H9 (cell line): Measurements from ENCODE around the gene PRMT5. TPM values are rescaled to one million over a fixed set of nuclear protein-coding genes. Genes with fewer than 3 reads are reported as not detected.

Experiments
- DNase-seq: peaks from one replicate; pipeline ENCODE4 v3.0.0-alpha.2; 2017
- H2AFZ ChIP-seq: one replicate; pipeline ENCODE4 v1.6.1; 2013; ENCODE audit warnings: mild to moderate bottlenecking, low read length, control low read depth, moderate library complexity
- H2AK5ac ChIP-seq: 2 replicates; pipeline ENCODE4 v1.6.1; 2013; ENCODE audit warnings: low read length, control low read depth, mixed read lengths; ENCODE audit not compliant: insufficient read length
- H2BK120ac ChIP-seq: one replicate; pipeline ENCODE4 v1.6.1; 2013; ENCODE audit warnings: low read depth, mild to moderate bottlenecking, low read length, control low read depth, inconsistent platforms; ENCODE audit not compliant: poor library complexity, severe bottlenecking
- H2BK12ac ChIP-seq: 2 replicates; pipeline ENCODE4 v1.6.1; 2013; ENCODE audit warnings: low read length, control low read depth, mixed read lengths, low read depth; ENCODE audit not compliant: insufficient read length
- H2BK15ac ChIP-seq: 2 replicates; pipeline ENCODE4 v1.6.1; 2013; ENCODE audit warnings: low read depth, low read length, control low read depth
- H2BK20ac ChIP-seq: one replicate; pipeline ENCODE4 v1.6.1; 2013; ENCODE audit warnings: low read depth, mild to moderate bottlenecking, low read length, control low read depth, inconsistent platforms; ENCODE audit not compliant: poor library complexity, severe bottlenecking
- H2BK5ac ChIP-seq: 2 replicates; pipeline ENCODE4 v1.6.1; 2013; ENCODE audit warnings: low read length, control low read depth, mixed read lengths; ENCODE audit not compliant: insufficient read length
- H3K14ac ChIP-seq: 2 replicates; pipeline ENCODE4 v1.6.1; 2013; ENCODE audit warnings: low read length, control low read depth; ENCODE audit not compliant: insufficient read depth
- H3K18ac ChIP-seq: 2 replicates; pipeline ENCODE4 v1.6.1; 2013; ENCODE audit warnings: low read depth, mild to moderate bottlenecking, mixed read lengths, low read length, control low read depth; ENCODE audit not compliant: insufficient read length
- H3K23ac ChIP-seq: 2 replicates; pipeline ENCODE4 v1.6.1; 2013; ENCODE audit warnings: low read length, control low read depth, mixed read lengths, low read depth; ENCODE audit not compliant: insufficient read length
- H3K23me2 ChIP-seq: 2 replicates; pipeline ENCODE4 v1.6.1; 2013; ENCODE audit warnings: low read depth, mild to moderate bottlenecking, mixed read lengths, low read length, control low read depth; ENCODE audit not compliant: insufficient read length, poor library complexity, severe bottlenecking
- H3K27ac ChIP-seq: 2 replicates; pipeline ENCODE4 v1.5.1; 2013; ENCODE audit warnings: low read length, control low read depth, mixed read lengths, low read depth; ENCODE audit not compliant: insufficient read length
- H3K27me3 ChIP-seq: 2 replicates; pipeline ENCODE4 v1.6.1; 2013; ENCODE audit warnings: low read length, control low read depth, inconsistent platforms; ENCODE audit not compliant: insufficient read depth
- H3K4ac ChIP-seq: 2 replicates; pipeline ENCODE4 v1.6.1; 2013; ENCODE audit warnings: low read depth, mild to moderate bottlenecking, control low read depth, inconsistent platforms, low read length, moderate library complexity
- H3K4me1 ChIP-seq: 2 replicates; pipeline ENCODE4 v1.6.1; 2013; ENCODE audit warnings: low read length, control low read depth, inconsistent platforms; ENCODE audit not compliant: insufficient read depth
- H3K4me2 ChIP-seq: 2 replicates; pipeline ENCODE4 v1.6.1; 2013; ENCODE audit warnings: low read length, control low read depth, mixed read lengths; ENCODE audit not compliant: insufficient read length, insufficient read depth
- H3K56ac ChIP-seq: 2 replicates; pipeline ENCODE4 v1.6.1; 2013; ENCODE audit warnings: low read depth, mild to moderate bottlenecking, mixed read lengths, low read length, control low read depth; ENCODE audit not compliant: insufficient read length
- H3K79me1 ChIP-seq: 2 replicates; pipeline ENCODE4 v1.6.1; 2013; ENCODE audit warnings: low read depth, mild to moderate bottlenecking, moderate library complexity, low read length, control low read depth, inconsistent platforms; ENCODE audit not compliant: insufficient read depth, poor library complexity, severe bottlenecking
- H3K79me2 ChIP-seq: 2 replicates; pipeline ENCODE4 v1.6.1; 2013; ENCODE audit warnings: low read length, control low read depth, inconsistent platforms; ENCODE audit not compliant: insufficient read depth
- H3K9ac ChIP-seq: 2 replicates; pipeline ENCODE4 v1.6.1; 2013; ENCODE audit warnings: low read length, control low read depth, mixed read lengths; ENCODE audit not compliant: insufficient read length; ENCODE audit errors: extremely low read depth
- H3K9me3 ChIP-seq: one replicate; pipeline ENCODE4 v1.6.1; 2013; ENCODE audit warnings: low read depth, low read length, inconsistent platforms; ENCODE audit not compliant: control insufficient read depth
- H3T11ph ChIP-seq: one replicate; pipeline ENCODE4 v1.6.1; 2013; ENCODE audit warnings: mild to moderate bottlenecking, low read length, control low read depth, inconsistent platforms
- H4K20me1 ChIP-seq: one replicate; pipeline ENCODE4 v1.6.1; 2013; ENCODE audit not compliant: control insufficient read depth, insufficient read length, insufficient read depth
- H4K5ac ChIP-seq: 2 replicates; pipeline ENCODE4 v1.6.1; 2013; ENCODE audit warnings: low read depth, mild to moderate bottlenecking, mixed read lengths, low read length, control low read depth; ENCODE audit not compliant: insufficient read length
- H4K8ac ChIP-seq: replicated peaks from 2 replicates; pipeline ENCODE4 v1.6.1; 2013; ENCODE audit warnings: low read length, control low read depth, mixed read lengths, low read depth; ENCODE audit not compliant: insufficient read length
- H4K91ac ChIP-seq: 2 replicates; pipeline ENCODE4 v1.6.1; 2013; ENCODE audit warnings: low read depth, mild to moderate bottlenecking, moderate library complexity, mixed read lengths, low read length, control low read depth; ENCODE audit not compliant: insufficient read length
- H3K27ac Mint-ChIP-seq, 3 experiments: 2 replicates in 2 of 3; 3 replicates in 1 of 3; pipeline ENCODE4 v1.8.0; 2020 to 2021; ENCODE audit warnings: mixed read lengths in 3 of 3, mild to moderate bottlenecking in 1 of 3, moderate library complexity in 1 of 3
- H3K27me3 Mint-ChIP-seq: 2 replicates; pipeline ENCODE4 v1.8.0; 2021; ENCODE audit warnings: low read depth, mild to moderate bottlenecking, moderate library complexity, mixed read lengths
- H3K36me3 Mint-ChIP-seq, 3 experiments: 2 replicates in 2 of 3; 3 replicates in 1 of 3; pipeline ENCODE4 v1.8.0; 2020 to 2021; ENCODE audit warnings: low read depth in 3 of 3, mixed read lengths in 3 of 3; ENCODE audit not compliant: insufficient read depth in 1 of 3
- H3K4me1 Mint-ChIP-seq, 2 experiments: 2 replicates each; pipeline ENCODE4 v1.8.0; 2020; ENCODE audit warnings: mixed read lengths in 2 of 2
- H3K4me3 Mint-ChIP-seq, 2 experiments: 2 replicates in 1 of 2; 3 replicates in 1 of 2; pipeline ENCODE4 v1.8.0; 2020 to 2021; ENCODE audit warnings: mild to moderate bottlenecking in 2 of 2, mixed read lengths in 2 of 2, moderate library complexity in 1 of 2
- H3K9me3 Mint-ChIP-seq, 2 experiments: 2 replicates in 1 of 2; 3 replicates in 1 of 2; pipeline ENCODE4 v1.8.0; 2020; ENCODE audit warnings: mild to moderate bottlenecking in 2 of 2, mixed read lengths in 2 of 2, moderate library complexity in 1 of 2
- CTCF ChIP-seq: fragments of 200-600 bp; sonication (generic); conservative IDR thresholded peaks from 3 replicates; pipeline ENCODE4 v1.8.0; 2021; ENCODE audit warnings: antibody characterized with exemption, mild to moderate bottlenecking
- WGBS: extraction: QIAGEN DNeasy Blood & Tissue Kit; methylation state at CpG from one replicate; pipeline ENCODE4 v1.1.7; 2013; ENCODE audit warnings: missing lambda C conversion rate, low lambda C conversion rate, mixed read lengths; ENCODE audit not compliant: insufficient read length; ENCODE audit errors: extremely low coverage; 5-methylcytosine and 5-hydroxymethylcytosine counted together
- total RNA-seq: library from RNA; stranded (reverse); gene quantifications from 2 replicates; pipeline ENCODE4 v1.2.1, GENCODE V29; 2021

The PRMT5 gene
- total RNA-seq, 1 experiment from 2014 or later = 141 TPM

- Histone ChIP-seq H3K14ac (no peak overlapping the region), H3K23ac (no peak overlapping the region), H2BK120ac (no peak overlapping the region), H3K56ac (no peak overlapping the region), H3K23me2 (no peaks in the 10 kb centered on the region), H3K18ac (no peak overlapping the region), H3K9ac (no peak overlapping the region), H4K91ac (no peak overlapping the region), H2AK5ac (no peak overlapping the region), H2BK5ac (no peak overlapping the region), H4K8ac (no peak overlapping the region), H3K27me3 (no peaks in the 10 kb centered on the region), H2BK20ac (no peak overlapping the region), H2AFZ (no peak overlapping the region), H4K20me1 (no peaks in the 10 kb centered on the region), H4K5ac (no peak overlapping the region), H2BK12ac (no peak overlapping the region), H3K79me2 (no peaks in the 10 kb centered on the region), H3T11ph (no peak overlapping the region), H3K4ac (no peak overlapping the region), H3K9me3 (no peaks in the 10 kb centered on the region), H3K79me1 (no peaks in the 10 kb centered on the region), H2BK15ac (no peak overlapping the region), H3K4me1 (no peaks in the 10 kb centered on the region), H3K4me2 (no peak overlapping the region), H3K27ac (no peak overlapping the region)
- no peak for DNase-seq
- Mint-ChIP-seq H3K4me1 (peaks cover 4 to 14% of the 10 kb centered on the region in 2 experiments), H3K36me3 (peaks cover 27 to 67% (median 65%) of the 10 kb centered on the region in 3 experiments), H3K27ac (no peak overlapping the region), H3K27me3 (no peaks in the 10 kb centered on the region; the same call in none of the 2 replicates), H3K4me3 (peak overlapping the region in 1 of 2 experiments; percentile 10; a peak in 1 of 5 replicates), H3K9me3 (no peaks in the 10 kb centered on the region)
- TF ChIP-seq CTCF = no peak
- WGBS = no CpG with 5 or more reads among the region's 1 CpG
Measured at GRCh38 chr14:22971152-22971551, 42.0 kb upstream of the PRMT5 start.
